Nephron (organoid): ENCODE results near the gene SRF.

Experiments
- H3K27ac Mint-ChIP-seq, 3 experiments: 2 replicates each; pipeline ENCODE4 v1.8.0; 2020; ENCODE audit warnings: mixed read lengths in 3 of 3, mild to moderate bottlenecking in 2 of 3, moderate library complexity in 1 of 3
- H3K27me3 Mint-ChIP-seq: 2 replicates; pipeline ENCODE4 v1.8.0; 2021; ENCODE audit warnings: low read depth, mild to moderate bottlenecking, moderate library complexity, mixed read lengths
- H3K36me3 Mint-ChIP-seq: 2 replicates; pipeline ENCODE4 v1.8.0; 2020; ENCODE audit warnings: low read depth, mixed read lengths
- H3K4me1 Mint-ChIP-seq: 2 replicates; pipeline ENCODE4 v1.8.0; 2020; ENCODE audit warnings: mixed read lengths
- H3K4me3 Mint-ChIP-seq, 3 experiments: 2 replicates each; pipeline ENCODE4 v1.8.0; 2020; ENCODE audit warnings: mild to moderate bottlenecking in 3 of 3, mixed read lengths in 3 of 3, moderate library complexity in 2 of 3
- H3K9me3 Mint-ChIP-seq: 2 replicates; pipeline ENCODE4 v1.8.0; 2020; ENCODE audit warnings: mixed read lengths
- TF ChIP-seq, protein P1 (sequence below), 3 experiments: fragments of 200-600 bp; sonication (generic); IDR thresholded peaks; one replicate each; pipeline ENCODE4 v1.5.0; 2021; ENCODE audit warnings: antibody characterized with exemption in 3 of 3; ENCODE audit not compliant: unreplicated experiment in 3 of 3

The SRF gene

DNA sequence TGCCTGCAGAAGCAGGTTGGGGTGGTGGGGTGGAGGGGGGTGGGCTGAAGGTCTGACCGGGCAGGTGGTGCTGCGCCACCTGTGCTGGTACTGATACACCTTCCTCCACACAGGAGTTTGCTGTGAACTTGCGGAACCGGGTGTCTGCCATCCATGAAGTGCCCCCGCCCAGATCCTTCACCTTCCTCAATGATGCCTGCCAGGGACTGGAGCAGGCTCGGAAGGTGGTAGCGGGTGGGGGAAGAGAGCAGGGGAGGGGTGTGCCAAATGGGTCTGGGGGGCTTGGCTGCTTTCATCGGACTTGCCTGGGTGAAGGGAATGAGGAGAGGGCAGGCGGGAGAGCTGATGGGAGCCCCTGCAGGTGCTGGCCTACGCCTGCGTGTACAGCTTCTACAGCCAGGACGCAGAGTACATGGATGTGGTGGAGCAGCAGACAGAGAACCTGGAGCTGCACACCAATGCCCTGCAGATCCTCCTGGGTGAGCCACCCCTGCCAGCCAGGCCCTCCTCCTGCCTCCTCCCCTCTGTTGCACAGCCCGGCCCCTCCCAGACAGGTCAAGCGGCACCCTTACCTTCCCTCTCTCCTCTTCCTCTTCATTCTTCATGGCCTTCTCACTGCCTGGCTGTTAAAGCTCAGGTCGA, 51.5 kb downstream of the SRF start:
- H3K4me1 Mint-ChIP-seq: peaks cover 4% of the 10 kb centered on the region
- no peak overlapping the region for H3K27ac Mint-ChIP-seq
- TF ChIP-seq, protein P1, sequence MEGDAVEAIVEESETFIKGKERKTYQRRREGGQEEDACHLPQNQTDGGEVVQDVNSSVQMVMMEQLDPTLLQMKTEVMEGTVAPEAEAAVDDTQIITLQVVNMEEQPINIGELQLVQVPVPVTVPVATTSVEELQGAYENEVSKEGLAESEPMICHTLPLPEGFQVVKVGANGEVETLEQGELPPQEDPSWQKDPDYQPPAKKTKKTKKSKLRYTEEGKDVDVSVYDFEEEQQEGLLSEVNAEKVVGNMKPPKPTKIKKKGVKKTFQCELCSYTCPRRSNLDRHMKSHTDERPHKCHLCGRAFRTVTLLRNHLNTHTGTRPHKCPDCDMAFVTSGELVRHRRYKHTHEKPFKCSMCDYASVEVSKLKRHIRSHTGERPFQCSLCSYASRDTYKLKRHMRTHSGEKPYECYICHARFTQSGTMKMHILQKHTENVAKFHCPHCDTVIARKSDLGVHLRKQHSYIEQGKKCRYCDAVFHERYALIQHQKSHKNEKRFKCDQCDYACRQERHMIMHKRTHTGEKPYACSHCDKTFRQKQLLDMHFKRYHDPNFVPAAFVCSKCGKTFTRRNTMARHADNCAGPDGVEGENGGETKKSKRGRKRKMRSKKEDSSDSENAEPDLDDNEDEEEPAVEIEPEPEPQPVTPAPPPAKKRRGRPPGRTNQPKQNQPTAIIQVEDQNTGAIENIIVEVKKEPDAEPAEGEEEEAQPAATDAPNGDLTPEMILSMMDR (IDR thresholded peaks at IDR 0.05; ENCODE audit: unreplicated experiment in 3 of 3): no peak
- H3K36me3 Mint-ChIP-seq: peaks cover 30% of the 10 kb centered on the region
- no peaks in the 10 kb centered on the region for H3K9me3 Mint-ChIP-seq
- H3K4me3 Mint-ChIP-seq: no peak overlapping the region
- H3K27me3 Mint-ChIP-seq: no peaks in the 10 kb centered on the region

GRCh38 chr6:43223175-43223574, 52.1 kb downstream of the SRF start:
- H3K27ac Mint-ChIP-seq: no peak overlapping the region
- TF ChIP-seq, protein P1 (IDR thresholded peaks at IDR 0.05; ENCODE audit: unreplicated experiment in 3 of 3): no peak
- H3K36me3 Mint-ChIP-seq: peaks cover 28% of the 10 kb centered on the region
- no peaks in the 10 kb centered on the region for H3K9me3 Mint-ChIP-seq
- H3K4me3 Mint-ChIP-seq: no peak overlapping the region
- peaks cover 4% of the 10 kb centered on the region for H3K4me1 Mint-ChIP-seq
- H3K27me3 Mint-ChIP-seq: no peaks in the 10 kb centered on the region

DNA sequence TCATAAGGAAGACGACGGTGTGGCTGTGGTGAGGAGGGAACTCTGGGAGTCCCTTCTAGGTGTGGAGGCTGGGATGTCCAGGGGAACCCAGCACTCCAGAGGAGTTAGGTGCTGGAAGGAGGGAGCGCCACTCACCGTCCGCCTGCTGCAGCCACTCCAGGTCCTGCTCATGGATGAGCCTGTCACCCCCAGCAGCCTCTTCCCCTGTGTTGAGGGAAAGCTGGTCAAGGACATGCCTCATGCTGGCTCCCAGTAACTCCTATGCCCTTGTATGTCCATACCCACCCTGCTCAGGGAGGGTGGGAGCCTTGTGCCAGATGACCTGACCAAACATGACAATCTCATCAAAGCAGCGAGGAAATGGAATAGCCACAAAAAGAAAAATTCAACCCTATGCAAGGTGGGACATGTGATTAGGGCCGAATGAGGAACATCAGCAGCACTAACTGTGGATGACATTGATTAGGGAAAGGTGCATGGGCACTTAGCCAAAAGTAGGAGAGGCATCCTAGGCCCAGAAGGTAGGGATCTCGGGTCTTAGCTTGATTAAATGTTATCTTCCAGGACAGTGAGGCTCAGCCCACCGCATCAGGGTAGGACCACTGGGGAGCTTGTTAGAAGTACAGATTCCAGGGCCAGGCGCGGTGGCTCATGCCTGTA, 55.3 kb downstream of the SRF start:
- TF ChIP-seq, protein P1 (IDR thresholded peaks at IDR 0.05; ENCODE audit: unreplicated experiment in 3 of 3): no peak
- no peak overlapping the region for H3K27ac Mint-ChIP-seq
- H3K27me3 Mint-ChIP-seq: peaks cover 8% of the 10 kb centered on the region
- peaks cover 20% of the 10 kb centered on the region for H3K36me3 Mint-ChIP-seq
- peaks cover 5% of the 10 kb centered on the region for H3K4me1 Mint-ChIP-seq
- no peaks in the 10 kb centered on the region for H3K9me3 Mint-ChIP-seq
- H3K4me3 Mint-ChIP-seq: peak overlapping the region; percentile 17 to 53 (median 45)

DNA sequence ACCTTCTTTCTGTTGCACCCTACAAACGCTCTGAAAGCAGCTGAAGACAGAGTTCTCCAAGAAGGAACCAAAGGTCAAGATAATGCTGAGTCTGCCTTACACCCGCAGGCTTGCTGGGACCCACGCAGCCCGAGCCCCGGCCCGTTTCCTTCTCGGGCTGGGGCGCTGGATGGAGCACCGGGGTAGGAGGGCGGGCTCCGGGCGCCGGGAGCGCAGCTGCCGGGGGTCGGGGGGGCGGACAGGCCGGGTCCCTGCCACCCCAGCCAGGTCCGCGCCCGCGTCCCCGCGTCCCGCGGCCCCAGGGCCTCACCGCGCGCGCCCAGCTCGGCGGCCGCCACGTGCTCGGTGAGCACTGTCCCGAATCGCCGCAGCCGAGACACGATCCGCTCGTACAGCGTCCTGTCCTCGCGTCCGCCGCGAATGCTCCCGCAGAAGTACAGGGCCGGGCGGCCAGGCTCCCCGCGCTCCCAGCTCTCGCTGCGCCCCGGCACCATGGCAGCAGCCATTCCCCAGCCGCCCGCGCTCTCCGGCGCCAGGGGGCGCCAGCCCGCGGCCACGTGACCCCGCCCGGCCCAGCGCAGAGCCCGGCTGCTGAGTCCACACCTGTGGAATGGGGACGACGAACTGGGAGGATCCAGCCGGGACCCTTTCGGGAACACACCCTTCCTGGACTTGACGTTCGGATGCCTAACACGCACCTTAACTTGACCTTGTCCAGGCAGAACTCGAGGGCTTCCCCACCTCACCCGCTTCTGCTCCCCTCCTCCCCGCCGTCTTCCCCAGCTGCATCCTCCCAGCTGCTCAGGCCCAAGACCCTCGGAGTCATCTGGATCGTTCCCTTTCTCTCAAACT, 58.1 kb downstream of the SRF start, which contains the start of gene DNPH1:
Gene DNPH1, minus strand, starts transcription at position 531 of the 852 bp plus-strand sequence. Its CDS starts 25 bp downstream, at position 506.
- Mint-ChIP-seq H3K27ac (peak within 1 kb of the TSS in 2 of 3 experiments; percentile 71 to 84), H3K4me3 (peak within 1 kb of the TSS; percentile 85 to 89 (median 87)), H3K9me3 (no peaks in the 10 kb centered on the region), H3K36me3 (peaks cover 14% of the 10 kb centered on the region), H3K4me1 (peaks cover 5% of the 10 kb centered on the region), H3K27me3 (peaks cover 27% of the 10 kb centered on the region)
- TF ChIP-seq, protein P1 (IDR thresholded peaks at IDR 0.05; ENCODE audit: unreplicated experiment in 3 of 3): peak; percentile 91 to 96 (median 95)

DNA sequence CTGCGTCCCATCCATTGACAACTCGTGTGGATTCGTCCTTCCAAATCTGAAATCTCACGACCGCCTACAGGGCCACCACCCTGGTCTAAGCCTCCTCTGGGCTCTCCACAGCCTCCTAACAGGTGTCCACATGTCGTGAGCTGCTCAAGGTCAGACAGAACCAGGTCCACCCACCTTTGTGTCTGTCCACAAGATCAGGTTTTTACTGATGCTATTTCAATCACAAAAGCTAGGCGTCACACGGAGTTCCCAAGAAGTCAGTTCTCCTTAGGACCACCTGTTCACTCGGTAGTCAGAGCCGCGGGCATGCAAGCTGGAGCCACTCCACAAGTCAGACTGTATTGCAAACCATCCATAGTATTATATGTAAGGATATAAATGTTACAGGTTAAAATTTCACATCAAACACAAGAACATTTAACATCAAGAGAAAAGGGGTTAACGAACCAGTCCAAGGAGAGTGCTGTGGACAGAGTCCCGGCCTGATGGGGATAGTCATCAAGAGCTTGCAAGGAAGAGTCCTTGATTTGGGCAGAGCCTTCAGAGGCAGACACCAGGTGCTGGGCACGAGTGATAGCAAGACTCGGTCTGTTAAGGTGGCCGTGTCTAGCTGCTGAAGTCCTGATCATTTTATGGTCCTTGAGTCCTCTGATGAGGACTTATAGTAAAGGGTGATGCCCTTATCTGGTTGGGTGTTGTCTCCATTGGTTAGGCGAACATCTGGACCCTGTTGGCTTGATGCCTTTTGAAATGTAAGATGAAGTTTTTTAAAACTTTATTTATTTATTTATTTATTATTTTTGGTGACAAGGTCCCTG, 58.9 kb downstream of the SRF start:
- Mint-ChIP-seq H3K4me3 (peak overlapping the region; percentile 85 to 89 (median 87)), H3K27me3 (peaks cover 31% of the 10 kb centered on the region), H3K4me1 (peaks cover 5% of the 10 kb centered on the region), H3K36me3 (peaks cover 10% of the 10 kb centered on the region), H3K27ac (peak overlapping the region in 2 of 3 experiments; percentile 71 to 84), H3K9me3 (no peaks in the 10 kb centered on the region)
- TF ChIP-seq, protein P1 (IDR thresholded peaks at IDR 0.05; ENCODE audit: unreplicated experiment in 3 of 3): no peak
